ENCODE measurements around the gene UBL4A. TPM values are rescaled to one million over a fixed set of nuclear protein-coding genes. Genes with fewer than 3 reads are reported as not detected.
A peak's percentile ranks its signal among the peaks of the same experiment; 100 is the strongest.
"Not testable (repeated sequence)": the region's sequence is repeated elsewhere in the genome, so short reads cannot be mapped to it uniquely, and the experiment has no call there.

UBL4A gene
- total RNA-seq, 2 donors from 2014 or later = 30.5 to 34.5 TPM

DNA sequence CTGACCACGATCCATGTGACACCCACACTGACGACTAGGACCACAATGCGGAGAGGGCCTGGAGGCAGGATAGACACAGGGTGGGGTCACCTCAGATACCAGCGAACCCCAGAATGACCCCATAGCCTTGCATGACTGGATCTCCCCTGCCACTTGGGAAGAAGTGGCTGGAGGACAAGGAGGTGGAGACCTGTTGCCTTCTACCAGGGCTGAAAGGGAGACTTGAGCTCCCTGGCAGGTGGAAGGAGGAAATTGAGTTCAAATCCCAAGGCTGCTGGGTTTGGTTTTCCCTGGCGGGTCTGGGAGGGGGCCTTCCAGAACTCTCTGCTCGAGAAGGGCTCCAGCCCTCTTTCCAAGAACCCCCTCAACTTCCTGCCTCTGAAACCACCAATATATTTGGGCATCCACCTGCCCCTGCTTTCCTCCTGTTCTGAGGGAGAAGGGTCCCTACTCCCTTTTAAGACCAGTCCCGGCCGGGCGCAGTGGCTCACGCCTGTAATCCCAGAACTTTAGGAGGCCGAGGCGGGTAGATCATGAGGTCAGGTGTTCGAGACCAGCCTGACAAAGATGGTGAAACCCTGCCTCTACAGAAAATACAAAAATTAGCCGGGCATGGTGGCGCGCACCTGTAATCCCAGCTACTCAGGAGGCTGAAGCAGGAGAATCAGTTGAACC lies 26.6 kb upstream of the UBL4A start:
- ATAC-seq (no peak), DNase-seq (no peak)
- intact Hi-C loops (cut with DNase I, micrococcal nuclease) = no loop called here

DNA sequence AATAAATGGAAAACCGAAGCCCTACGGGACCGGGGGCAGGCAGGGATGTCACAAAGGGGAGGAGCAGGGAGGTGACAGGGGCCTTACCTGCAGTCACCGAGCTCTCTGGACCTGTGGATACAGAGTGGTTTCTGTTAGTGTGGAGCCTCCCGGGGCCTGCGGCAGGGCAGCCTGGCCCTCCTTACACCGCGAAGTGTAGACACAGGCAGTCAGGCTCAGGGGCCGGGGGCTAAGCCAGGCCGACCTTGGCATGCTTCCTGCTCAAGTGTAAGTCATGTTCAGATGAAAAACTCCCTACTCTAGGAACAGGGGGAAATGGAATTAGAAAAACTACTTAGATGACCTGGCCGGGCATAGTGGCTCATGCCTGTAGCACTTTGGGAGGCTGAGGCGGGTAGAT lies 25.3 kb upstream of the UBL4A start:
- ATAC-seq (no peak), DNase-seq (no peak)
- intact Hi-C loops (cut with DNase I, micrococcal nuclease) = no loop called here

GRCh38 chrX:154509455-154509854 lies 23.0 kb upstream of the UBL4A start:
- intact Hi-C loops (cut with DNase I, micrococcal nuclease) = no loop called here
- DNase-seq = no peak
- no peak for ATAC-seq

DNA sequence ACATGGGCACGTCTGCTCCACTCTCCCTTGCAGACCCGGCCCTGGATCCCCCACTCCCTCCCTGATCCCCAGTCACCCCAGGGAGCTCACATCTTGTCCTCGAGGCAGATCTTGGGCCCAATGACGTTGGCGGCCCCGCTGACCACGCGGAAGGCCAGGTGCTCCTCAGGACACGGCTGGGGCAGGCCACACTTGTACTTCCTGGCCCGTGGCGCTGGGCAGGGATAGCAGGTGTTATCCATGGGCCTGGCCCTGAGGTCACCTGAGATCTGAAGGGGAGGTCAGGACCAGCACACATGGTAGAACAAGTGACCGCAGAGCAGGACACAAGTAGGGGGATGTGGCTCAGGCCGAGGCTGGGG lies 21.9 kb upstream of the UBL4A start:
- intact Hi-C loops (cut with DNase I, micrococcal nuclease) = no loop called here
- ATAC-seq = no peak
- no peak for DNase-seq

- DNase-seq = no peak
- no peak for ATAC-seq
- intact Hi-C loops (cut with DNase I, micrococcal nuclease) = no loop called here
Measured at GRCh38 chrX:154507673-154508383, 21.4 kb upstream of the UBL4A start.

DNA sequence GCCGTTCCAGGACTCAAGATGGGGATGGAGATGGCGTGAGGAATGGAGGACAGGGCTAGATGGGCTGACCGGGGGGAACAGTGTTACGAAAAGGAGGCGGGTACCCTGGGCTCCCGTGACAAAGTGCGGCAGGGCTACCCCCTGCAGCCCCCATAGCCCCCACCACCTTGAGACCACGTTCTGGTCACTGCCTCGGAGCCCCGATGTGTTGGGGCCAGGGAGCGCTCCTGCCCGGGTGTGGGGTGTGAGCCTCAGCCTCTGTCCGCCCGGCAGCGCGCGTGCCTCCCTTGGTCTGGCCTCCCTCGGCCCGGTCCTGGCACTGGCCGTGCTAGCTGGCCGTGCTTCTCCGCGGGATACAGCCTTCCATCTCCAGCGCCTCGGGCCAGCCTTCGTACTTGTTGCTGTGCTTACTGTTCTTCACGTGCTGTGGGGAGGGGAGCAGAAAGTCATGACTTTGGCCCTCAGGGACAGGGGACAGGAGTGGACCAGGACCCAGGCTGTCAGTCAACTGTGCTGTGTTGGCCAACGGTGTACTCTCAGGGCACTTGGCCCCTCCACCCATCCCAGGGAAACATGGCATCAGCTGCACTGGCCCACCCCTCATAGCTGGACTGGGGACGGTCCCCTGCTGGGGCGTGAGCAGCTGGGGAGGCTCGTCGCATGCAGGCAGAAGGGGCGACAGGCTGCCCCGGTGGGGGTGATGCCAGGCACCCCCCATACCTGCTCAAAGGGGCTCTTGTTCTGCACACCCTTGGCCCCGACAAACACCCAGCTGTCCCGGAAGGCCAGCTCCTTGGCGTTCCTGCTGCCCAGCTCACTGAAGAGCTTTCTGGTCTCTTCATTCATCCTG lies 20.3 kb upstream of the UBL4A start:
- peak; percentile 9 for ATAC-seq
- DNase-seq = no peak
- intact Hi-C loops (cut with DNase I, micrococcal nuclease) = no loop called here

GRCh38 chrX:154505734-154506133 lies 19.3 kb upstream of the UBL4A start:
- intact Hi-C loops (cut with DNase I, micrococcal nuclease) = no loop called here
- no peak for DNase-seq
- no peak for ATAC-seq

- ATAC-seq = peak; percentile 14
- intact Hi-C loops (cut with DNase I, micrococcal nuclease) = no loop called here
- no peak for DNase-seq
Measured at GRCh38 chrX:154502989-154503388, 16.6 kb upstream of the UBL4A start.

GRCh38 chrX:154502098-154502497 lies 15.7 kb upstream of the UBL4A start:
- DNase-seq (no peak), ATAC-seq (no peak)
- intact Hi-C loops (cut with DNase I, micrococcal nuclease) = no loop called here

DNA sequence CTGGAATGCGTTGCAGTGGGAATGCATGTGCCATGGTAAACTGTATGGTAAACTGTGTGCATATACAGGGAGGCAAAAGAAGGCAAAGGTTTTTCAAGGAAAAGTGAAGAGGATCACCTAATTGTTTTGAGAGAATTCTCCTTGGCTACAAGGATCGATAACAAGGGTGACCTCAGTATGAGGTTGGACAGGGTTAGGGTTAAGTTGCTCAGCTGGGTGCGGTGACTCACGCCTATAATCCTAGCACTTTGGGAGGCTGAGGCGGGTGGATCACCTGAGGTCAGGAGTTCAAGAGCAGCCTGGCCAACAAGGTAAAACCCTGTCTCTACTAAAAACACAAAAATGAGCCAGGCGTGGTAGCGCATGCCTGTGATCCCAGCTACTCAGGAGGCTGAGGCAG lies 15.0 kb upstream of the UBL4A start:
- DNase-seq; intact Hi-C loops (cut with DNase I, micrococcal nuclease); ATAC-seq: not testable (repeated sequence)

- ATAC-seq; DNase-seq; intact Hi-C loops (cut with DNase I, micrococcal nuclease): not testable (repeated sequence)
Measured at GRCh38 chrX:154496591-154497137, 10.2 kb upstream of the UBL4A start.

DNA sequence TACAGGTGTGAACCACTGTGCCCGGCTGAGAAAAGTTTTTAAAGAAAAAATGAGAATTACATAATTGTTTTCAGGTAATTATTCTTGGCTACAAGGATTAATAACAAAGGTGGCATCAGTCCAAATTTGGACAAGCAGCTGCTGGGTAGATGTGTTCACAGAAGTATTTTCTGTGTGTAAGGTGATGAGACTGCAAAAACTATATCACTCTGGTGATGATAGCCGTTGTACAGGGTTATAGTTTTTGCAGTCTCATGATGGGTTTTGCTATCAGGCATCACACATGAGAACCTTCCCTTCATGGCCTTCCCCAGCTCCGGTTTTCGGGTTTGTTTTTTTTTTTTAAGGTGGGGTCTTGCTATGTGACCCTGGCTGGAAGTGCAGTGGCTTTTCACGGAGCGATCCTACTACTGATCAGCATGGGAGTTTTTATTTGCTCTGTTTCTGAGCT lies 9.1 kb upstream of the UBL4A start:
- DNase-seq (no peak), ATAC-seq (no peak)
- intact Hi-C loops (cut with DNase I, micrococcal nuclease) = no loop called here

DNA sequence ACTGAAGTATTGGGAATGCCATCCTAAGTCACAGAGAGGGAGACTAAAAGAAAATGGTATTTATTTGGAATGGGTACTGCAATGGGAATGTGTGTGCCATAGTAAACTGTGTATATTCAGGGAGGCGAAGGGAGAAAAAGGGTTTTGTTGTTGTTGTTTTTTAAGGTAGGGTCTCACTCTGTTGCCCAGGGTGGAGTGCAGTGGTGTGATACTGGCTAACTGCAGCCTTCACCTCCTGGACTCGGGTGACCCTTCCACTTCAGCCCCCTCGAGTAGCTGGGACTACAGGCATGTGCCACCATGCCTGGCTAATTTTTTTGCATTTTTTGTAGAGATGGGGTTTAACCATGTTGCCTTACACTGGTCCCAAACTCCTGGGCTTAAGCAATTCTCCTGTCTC lies 8.3 kb upstream of the UBL4A start:
- DNase-seq (no peak), ATAC-seq (no peak)
- intact Hi-C loops (cut with DNase I, micrococcal nuclease) = no loop called here

DNA sequence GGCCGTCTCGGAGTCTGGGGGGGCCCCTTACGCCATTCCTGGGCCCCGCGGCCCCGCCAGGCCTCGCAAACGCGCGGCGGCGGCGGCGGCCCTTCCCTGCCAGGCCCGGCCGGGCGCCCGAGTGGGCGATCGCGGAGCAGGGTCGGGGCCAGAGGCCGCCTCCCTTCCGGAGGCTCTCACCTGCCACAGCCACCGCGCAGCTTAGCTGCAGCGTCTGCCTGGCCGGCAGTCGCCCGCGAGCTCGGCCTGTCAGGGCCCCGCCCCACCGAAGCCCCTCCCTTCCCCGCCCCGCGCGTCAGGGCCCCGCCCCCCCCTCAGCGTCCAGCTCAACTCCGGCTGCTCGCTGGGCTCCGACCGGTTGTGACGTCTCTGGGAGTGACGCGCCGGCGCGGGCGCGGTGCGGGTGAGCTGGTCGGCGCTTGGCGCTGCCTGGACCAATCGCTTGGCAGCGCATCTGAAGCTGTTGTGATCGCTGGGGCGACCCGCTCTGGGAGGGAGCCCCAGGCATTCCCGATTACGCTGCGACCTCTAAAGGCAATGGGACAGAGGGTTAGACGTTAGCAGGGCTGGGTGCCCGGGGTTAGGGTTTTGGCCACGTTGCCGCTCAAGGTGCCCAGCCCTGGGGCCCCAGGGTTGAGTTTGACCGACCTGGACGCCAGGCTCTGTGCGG lies 4.1 kb upstream of the UBL4A start, which contains the start of gene SLC10A3:
TSS of gene SLC10A3 (minus strand) at position 216 of the 670 bp plus-strand sequence. CDS start 1,689 bp downstream, outside the sequence.
- peak; percentile 86 for ATAC-seq

DNA sequence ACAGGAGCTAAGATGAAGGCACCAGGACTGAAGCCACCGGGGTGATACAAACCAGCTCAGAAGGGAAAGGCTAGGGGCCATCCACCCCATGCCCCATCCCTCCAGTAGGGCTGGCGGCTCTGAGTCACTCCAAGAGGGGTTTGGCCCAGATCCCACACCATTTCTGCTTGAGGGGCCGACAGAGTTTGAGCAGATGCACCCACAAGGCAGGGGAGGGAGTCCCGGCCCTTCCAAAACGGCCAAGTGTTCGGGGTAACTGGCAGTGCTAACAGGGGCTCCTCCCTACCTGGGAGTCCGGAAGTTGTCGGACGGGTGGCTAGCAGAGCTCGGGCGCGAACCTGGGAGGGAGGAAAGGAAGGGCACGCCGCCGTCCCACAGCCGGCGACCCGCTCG lies 3.6 kb upstream of the UBL4A start:
- intact Hi-C loops (cut with DNase I, micrococcal nuclease) = no loop called here
- DNase-seq (peak; percentile 43), ATAC-seq (peak; percentile 19)

More for the DNA sequence above, 4.1 kb upstream of the UBL4A start, which contains the start of gene SLC10A3:
- intact Hi-C loops (cut with DNase I, micrococcal nuclease) = no loop called here
- peak; percentile 90 to 93 for DNase-seq

- no peak for ATAC-seq
- DNase-seq = no peak
- intact Hi-C loops (cut with DNase I, micrococcal nuclease) = no loop called here
Measured at GRCh38 chrX:154489182-154489581, 2.8 kb upstream of the UBL4A start.

GRCh38 chrX:154488336-154489075 lies 2.1 kb upstream of the UBL4A start:
- intact Hi-C loops (cut with DNase I, micrococcal nuclease) = no loop called here
- ATAC-seq (no peak), DNase-seq (no peak)
